Amygdala (tissue), 56 donors: Measurements from ENCODE around the gene C21orf91.

ENCODE experiments used
- DNase-seq, 56 donors: peaks; one replicate each; lab custom pipeline; 2025; lab: John Stamatoyannopoulos, UW

The C21orf91 gene

GRCh38 chr21:17799414-17800164 is 19.6 kb downstream of the C21orf91 start:
- DNase-seq, result no peak

DNA sequence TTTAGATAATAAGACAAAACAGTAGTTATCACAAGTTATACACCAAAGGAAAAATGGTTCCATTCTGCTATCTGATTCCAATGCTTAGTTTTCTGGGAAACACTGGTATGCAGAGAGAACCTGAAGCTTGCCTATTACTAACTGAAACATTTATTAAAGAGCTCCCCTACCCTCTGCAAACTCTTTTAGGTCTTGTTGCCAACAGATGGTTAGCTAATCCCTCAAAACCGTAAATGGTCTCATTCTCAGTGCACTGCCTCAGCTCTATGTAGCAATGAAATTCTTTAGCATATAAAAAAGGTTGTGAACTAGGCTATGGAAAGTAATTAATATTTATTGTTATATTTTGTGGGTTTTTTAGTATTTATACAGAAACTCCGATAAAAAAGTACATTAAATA is 20.4 kb downstream of the C21orf91 start:
- DNase-seq, result no peak

- DNase-seq, result no peak
These were observed 21.2 kb downstream of the C21orf91 start for GRCh38 chr21:17797967-17798366.

DNA sequence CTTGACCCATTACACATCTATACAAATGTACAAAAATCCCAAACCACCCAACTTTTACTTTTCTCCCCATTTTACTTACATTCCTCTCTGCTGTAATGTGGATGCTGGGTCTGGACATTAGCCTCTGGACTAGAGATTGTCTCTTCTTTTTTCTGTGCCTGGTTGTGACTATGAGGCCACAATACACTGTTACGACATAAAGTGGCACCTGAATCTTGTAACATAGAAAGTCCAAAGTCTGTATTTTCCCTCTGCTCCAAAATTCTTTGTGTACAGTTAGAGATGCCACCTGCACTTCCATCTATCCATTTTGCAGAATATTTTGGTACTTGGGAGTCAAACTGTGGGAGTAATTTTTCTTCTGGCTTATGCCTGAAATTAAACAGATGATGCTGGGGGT is 22.7 kb downstream of the C21orf91 start:
- no peak for DNase-seq

DNA sequence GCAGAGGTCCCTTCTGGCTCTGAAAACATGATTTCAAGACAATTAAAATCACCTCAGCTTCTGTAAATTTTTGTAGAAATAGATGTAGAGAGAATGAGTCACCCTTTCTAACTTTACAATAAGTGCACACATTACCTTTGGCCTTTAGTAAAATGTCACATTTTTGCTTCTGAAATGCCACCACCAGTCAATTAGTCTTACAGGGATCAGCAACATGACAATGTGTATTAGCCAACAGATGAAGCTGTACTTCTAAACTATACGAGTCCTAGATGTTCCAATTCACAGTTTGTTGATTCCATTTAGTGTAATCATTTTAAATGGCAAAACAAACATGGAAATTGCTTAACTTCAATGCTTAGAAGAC is 23.1 kb downstream of the C21orf91 start:
- DNase-seq, result no peak

GRCh38 chr21:17795146-17796036 is 23.8 kb downstream of the C21orf91 start:
- DNase-seq, result no peak

DNA sequence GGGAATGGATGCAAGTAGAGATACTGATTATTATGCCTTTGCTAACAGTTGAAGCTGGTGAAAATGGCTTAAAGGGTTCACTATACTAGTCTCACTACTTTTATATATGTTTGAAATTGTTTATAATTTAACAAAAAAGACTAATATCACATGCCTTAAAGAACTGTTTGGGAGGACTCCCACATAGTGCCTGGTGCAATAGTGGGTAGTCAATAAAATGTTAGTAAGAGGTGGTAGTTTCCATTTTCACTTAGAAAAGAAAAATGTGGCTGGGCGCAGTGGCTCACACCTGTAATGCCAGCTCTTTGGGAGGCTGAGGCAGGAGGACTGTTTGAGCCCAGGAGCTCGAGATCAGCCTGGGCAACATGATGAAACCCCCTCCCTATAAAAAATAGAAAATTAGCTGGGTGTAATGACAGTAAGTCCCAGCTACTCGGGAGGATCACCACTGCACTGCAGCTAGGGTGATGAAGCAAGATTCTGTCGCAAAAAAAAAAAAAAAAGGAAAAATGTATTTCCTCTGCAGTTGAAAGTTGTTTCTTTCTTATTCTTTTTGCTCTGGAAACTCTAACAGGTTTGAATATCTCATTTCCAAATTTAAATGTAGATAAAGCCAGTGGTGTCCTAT is 24.5 kb downstream of the C21orf91 start:
- DNase-seq, result no peak

DNA sequence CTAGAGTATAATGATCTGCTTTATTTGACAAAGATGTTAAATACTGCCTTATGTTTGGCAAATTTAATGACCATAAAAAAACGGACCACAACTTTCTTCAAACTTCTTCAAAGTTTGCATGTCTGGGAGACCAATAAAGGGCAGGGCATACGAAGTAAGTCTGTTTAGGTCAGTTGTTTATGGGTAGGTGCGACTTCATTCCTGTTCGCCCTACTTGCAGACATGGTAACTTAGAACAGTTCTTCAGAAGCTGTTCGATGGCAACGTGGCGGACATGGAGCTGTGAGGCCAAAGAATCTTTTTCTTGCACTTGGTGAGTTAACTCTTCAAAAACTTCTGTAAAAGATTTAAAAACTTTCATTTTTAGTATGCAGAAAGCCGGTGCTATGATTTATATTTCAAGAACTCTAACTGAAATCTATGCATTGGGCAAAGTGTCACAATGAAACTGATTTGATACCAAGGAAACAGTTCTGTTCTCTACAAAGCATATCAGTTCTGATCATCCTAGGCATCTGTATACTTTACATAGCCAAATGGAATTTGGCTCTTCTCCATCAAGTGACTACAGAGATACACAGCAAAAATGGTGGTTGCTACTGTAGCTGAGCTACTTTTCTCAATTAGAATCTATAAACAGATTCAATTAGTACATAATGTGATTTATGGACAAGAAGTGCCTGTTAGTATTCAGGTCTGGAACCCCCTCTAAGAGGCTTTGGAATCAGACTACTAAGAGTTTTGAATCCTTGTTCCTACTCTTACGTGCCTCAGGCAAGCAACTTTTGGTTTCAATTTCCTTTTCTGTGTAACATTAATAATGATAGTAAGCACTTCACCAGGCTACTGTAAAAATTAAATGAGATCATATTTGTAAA is 25.7 kb downstream of the C21orf91 start:
- DNase-seq, result no peak

DNA sequence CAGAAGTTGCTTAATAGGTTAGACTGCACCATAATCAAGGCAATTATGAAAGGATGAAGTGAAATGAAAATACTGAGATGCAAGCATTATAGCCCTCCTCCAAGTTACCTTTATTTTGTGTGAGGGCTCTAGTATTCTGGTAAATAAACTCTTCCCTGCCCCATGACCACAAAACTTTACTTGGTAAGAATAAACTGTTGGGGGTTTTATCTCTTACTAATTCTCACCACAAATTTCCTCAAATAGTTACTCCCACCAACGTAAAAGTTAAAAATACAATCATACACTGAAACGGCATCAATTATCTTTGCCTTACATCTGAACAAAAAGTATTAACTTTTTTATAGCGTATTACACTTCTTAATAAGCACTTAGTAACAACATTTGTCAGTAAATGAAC is 29.5 kb downstream of the C21orf91 start:
- DNase-seq, result no peak

DNA sequence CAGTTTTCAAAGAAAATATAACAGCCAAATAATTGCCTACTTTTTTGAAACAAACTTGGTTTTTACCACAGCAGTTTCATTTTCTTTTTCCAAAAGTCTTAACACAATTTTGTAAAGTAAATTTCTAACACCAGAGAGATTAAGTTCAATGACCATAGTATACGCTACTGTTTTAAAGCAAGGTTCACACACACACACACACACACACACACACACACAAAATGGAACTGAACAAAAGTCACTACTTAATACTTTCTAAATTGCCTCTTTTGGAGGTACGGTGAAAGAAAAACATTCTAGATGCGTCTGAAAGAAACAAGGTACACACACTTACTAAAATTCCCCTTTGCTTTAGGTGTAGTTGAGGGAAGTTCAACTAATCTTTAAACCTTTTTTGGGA is 30.1 kb downstream of the C21orf91 start:
- no peak for DNase-seq

GRCh38 chr21:17786851-17787181 is 32.3 kb downstream of the C21orf91 start:
- no peak for DNase-seq

GRCh38 chr21:17786071-17786850 is 32.9 kb downstream of the C21orf91 start:
- no peak for DNase-seq

DNA sequence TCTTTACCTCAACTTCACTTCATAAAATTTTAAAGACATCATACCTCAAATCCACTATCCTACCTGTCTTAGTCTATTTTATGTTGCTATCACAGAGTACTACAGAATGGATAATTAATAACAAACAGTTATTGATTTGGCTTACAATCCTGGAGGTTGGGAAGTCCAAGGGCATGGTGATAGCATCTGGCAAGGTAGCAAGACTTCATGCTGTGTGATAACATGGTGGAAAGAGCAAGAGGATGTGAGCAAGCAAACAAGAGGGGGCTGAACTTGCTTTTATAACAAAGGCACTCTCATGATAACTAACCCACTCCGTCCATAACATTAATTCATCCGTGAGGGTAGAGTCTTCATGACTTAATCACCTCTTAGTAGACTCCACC is 33.8 kb downstream of the C21orf91 start:
- no peak for DNase-seq

DNA sequence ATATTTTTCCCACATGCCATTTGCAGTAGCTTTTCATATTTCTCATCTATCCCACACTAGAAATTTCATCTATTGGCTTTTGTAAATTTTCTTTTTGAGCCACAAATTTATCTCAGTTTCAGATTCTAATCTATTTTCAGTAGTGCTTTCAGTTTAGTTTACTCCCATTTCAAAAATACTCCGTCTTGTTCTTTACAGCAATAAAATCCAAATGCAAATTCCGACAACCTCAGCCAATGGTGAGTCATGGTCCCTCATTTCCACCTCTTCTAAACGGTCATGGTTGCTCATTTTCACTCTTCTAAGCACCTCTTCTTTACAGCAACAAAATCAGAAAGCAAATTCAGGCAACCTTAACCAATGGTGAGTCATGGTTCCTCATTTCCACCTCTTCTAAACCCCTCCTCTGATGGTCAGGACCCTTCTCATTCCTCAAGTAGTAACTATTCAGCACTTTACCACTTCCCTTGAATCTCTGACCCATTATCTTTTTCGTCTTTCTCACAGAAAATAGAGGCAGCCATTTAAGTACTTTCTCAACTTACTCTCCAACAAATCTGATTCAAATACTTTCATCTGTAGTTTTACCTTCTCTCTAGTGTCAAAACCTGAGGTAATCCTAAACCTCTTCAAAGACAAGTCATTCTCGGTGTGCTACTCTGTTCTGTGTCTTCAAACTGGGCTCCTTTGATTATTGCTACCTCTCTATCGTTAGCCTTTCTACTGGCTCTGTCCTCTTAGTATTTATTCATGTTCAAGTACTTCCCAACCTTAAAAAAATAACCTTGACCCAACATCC is 34.4 kb downstream of the C21orf91 start:
- DNase-seq, result no peak

DNA sequence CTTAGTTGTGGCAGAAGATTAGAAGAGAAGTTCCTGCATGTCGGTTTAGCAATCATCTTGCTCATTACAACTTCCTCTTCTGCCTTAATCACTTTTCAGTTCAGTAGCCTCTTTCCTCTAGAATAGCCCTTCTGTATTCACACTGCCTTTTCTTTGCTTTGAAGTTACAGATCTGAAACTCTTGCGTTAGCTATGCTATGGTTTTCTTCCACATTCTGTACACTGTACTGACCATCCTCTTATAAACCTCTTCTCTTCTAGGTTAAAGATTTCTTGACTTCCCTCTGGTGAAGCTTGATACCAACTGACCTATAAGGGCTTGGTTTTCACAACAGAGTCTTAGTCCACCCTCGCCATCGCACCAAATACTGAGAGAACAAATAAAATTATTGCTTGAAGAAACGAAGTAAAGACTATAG is 35.0 kb downstream of the C21orf91 start:
- DNase-seq, result no peak

GRCh38 chr21:17783481-17784179 is 35.5 kb downstream of the C21orf91 start:
- DNase-seq, result no peak

DNA sequence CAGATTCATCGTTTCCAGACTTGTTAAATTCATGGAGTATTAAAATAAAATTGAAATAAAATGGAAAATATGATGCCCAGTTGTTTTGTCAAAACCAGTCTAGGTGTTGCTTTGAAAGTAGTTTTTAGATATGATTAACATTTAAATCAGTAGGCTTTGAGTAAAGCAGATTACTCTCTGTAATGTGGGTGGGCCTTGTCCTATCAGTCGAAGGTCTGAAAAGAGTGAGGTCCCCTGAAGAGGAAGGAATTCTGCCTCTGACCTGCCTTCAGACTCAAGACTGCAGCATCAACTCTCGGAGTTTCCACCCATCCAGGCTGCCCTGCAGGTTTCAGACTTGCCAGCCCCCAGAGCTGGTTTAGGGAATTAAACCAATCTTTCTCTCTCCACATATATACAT is 36.2 kb downstream of the C21orf91 start:
- no peak for DNase-seq

DNA sequence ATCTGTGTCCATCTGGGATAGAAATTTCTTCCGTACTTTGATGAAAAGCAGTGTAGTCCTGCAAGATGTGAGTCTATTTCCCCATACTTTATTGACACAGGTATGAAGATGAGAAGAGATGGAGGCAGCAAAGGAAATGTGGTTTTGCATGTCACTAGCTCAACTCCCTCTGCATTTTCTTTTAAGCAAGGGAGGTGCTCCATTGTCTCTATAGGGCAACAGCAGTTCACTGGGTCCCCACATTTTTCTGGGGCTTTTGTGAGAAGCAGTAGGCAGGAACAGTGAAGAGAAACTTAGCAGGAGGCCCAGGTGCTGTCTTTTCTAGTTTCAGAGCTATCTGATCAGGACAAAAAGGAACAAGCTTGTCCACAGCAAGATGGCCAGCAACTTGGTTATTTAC is 37.1 kb downstream of the C21orf91 start:
- DNase-seq, result no peak
